C4-2B (cell line): ENCODE data around the gene SOX10.
"Not testable (repeated sequence)": the region's sequence is repeated elsewhere in the genome, so short reads cannot be mapped to it uniquely, and the experiment has no call there.

Source experiments
- CTCF ChIP-seq: fragments of 450-650 bp; conservative IDR thresholded peaks from 2 replicates; pipeline ENCODE4 v1.5.1; 2017; ENCODE audit warnings: mild to moderate bottlenecking
- ZFX ChIP-seq: fragments of 450-650 bp; IDR thresholded peaks from 2 replicates; pipeline ENCODE4 v1.6.1; 2017

- not testable (repeated sequence) for TF ChIP-seq ZFX, CTCF
Measured at GRCh38 chr22:37944423-37944822, 39.9 kb downstream of the SOX10 start.
